CD4-positive, alpha-beta T cell treated with Interleukin-2 at 100 ng/mL for 4 hours (primary cell): ENCODE results near the gene MAML2.

Experiments used
- DNase-seq: peaks from one replicate; pipeline ENCODE4 v3.0.0-alpha.2; 2020; ENCODE audit warnings: low spot score

Gene MAML2

DNA sequence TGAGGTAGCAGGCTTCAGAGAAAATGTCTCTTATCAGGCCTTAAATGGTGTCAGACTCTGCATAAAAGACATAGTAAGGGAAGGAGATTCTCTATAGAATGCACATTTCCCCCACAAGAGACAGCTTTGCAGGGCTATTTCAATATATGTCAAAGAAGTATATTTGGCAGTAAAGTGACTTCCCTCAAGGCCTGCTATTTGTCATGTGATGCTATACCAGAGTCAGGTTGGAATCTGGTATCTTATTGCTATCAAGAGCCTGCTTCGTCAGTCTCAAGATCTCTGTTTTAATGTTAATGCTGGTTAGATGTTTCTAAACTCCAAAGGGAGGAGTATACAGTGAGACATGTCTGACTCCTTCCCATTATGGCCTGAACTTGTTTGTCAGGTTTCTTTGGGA is 378.7 kb downstream of the MAML2 start:
- no peak for DNase-seq

DNA sequence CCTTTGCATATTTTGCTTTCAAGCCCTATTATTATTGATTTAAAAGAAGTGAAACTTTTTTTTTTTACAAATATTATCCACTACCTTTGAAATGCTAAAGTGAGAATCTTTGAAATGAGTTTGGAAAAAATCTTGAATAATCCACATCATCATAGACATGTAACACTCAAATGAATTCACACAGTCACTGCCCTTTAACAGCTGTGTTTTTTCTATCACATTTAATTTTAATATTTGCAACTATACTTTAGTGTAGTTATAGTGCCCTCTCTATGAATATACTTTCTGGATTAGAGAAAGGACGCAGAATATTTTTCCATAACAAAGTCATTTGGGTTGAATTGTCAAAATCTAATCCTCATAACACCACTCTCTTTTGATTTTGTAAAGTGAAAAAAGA is 381.2 kb downstream of the MAML2 start:
- DNase-seq = no peak

DNA sequence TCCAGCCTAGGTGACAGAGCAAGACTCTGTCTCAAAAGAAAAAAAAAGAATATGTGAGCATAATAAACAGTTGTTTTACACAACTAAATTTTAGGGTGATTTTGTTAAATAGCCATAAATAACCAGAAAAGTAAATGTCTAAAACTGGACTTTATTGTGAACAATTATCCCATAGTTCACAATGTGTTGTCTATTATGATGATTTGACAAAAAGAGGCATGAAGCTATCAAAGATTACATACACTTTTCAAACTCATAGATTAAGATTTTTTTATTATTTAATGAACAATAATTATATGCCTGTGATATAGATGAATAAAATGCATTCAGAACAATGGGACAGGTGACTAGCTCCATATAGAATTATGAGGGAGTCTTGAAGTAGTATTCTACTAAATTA is 392.1 kb downstream of the MAML2 start:
- no peak for DNase-seq

DNA sequence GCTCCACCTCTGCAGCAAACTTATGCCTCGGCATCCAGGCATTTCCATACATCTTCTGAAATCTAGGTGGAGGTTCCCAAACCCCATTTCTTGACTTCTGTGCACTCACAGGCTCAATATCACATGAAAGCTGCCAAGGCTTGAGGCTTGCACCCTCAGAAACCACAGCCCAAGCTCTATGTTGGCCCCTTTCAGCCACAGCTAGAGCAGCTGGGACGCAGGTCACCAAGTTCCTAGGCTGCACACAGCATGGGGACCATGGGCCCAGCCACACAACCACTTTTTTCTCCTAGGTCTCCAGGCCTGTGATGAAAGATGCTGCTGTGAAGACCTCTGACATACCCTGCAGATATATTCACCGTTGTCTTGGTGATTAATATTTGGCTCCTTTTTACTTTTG is 394.4 kb downstream of the MAML2 start:
- no peak for DNase-seq

DNA sequence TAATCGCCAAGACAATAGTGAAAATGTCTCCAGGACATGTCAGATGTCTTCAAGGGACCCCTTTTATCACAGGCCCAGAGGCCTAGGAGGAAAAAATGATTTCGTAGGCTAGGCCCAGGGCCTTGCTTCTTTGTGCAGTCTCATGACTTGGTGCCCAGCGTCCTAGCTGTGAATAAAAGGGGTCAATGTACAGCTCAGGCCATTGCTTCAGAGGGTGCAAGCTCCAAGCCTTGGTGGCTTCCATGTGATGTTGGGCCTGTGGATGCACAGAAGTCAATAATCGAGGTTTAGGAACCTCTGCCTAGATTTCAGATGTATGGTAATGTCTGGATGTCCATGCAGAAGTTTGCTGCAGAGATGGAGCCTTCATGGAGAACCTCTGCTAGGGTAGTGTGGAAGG is 398.4 kb downstream of the MAML2 start:
- DNase-seq = no peak

DNA sequence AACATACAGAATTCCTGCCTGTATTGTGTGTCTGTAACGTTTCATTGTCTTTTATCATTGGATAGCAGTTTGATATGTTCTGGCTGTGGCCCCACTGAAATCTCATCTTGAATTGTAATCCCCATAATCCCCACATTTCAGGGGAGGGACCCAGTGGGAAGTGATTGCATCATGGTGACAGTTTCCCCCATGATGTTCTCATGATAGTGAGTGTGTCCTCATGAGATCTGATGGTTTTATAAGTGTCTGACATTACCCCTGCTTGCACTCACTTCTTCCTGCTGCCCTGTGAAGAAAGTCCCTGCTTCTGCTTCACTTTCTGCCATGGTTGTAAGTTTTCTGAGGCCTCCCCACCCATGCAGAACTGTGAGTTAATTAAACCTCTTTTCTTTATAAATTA is 399.4 kb downstream of the MAML2 start:
- no peak for DNase-seq

DNA sequence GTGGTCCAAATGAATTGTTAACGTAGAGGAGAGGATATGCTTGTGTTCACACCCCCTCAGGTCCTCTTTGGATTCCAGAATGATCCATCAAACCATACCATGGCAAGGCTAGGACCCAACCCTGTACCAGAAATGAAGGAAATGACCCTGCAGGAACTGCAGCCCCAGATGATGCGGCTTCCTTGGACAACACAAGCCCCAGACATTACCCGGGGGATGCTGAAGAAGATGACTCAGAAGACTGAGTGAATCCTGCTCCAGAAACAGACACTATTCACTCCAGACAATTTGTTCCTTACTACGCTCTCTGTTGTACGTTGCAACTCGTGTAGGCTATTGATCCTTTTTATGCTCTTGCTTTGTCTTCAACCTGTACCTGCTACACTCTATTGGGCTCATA is 403.9 kb downstream of the MAML2 start:
- DNase-seq = no peak

DNA sequence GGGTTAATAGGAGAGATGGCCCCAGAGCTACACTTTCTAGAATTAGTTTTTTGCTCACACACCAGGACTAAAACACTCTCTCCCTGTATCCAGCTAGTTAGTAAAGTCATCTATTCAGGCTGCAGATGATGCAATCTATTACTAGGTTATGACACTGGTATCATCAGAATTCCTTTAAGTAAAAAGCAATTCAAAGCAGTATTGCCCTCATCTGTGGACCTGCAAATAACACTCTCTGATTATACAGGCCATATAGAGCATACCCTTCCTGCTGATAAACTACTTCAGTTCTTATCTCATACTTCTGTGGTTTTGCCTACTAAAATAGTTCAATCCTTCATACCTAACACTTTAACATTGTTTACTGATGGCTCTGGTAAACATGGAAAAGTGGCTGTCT is 405.6 kb downstream of the MAML2 start:
- no peak for DNase-seq

DNA sequence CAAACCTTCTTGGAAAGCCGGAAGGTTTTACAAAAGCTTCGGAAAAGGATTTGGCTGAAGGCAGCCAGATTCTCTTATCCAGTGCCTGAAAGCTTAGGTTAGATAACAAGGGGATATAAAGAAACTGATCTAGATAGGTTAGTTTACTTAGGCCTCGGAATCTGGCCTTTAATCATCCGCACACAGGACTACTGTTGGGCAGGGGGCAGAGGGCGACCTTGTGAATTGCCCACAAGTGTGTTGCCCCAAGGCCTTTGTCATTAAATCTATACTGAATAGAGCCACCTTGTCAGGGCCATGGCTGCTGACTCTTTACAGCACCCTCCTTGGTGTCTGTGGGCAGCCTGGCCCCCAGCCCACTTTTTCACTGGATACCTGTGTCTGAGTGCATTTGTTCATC is 409.4 kb downstream of the MAML2 start:
- no peak for DNase-seq

DNA sequence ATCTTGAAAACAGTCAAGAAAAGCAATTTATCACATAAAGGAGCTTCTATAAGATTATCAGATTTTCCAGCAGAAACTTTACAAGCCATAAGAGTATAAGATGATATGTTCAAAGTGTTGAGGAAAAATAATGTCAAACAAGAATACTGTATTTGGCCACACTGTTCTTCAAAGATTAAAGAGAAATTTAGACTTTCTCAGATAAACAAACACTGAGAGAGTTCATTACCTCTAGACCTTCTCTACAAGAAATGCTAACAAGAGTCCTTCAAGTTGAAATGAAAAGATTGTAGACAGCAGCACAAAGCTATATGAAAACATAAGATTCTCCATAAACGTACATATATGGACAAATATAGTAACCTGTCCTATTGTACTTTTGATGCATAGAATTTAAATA is 411.1 kb downstream of the MAML2 start:
- no peak for DNase-seq

DNA sequence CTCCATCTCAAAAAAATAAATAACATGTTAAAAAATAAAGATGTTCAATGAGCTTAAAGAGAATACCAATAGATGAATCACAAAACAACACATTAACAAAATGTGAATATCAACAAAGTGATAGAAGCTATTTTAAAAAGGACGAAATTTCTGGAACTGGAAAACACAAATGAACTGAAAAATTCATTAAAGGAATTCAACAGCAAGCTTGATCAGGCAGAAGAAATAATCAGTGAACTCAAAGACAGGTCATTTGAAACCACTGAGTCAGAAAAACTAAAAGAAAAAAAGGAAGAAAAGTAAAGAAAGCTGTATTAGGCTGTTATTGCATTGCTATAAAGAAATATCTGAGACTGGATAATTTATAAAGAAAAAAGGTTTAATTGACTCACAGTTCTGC is 412.0 kb downstream of the MAML2 start:
- DNase-seq = no peak

DNA sequence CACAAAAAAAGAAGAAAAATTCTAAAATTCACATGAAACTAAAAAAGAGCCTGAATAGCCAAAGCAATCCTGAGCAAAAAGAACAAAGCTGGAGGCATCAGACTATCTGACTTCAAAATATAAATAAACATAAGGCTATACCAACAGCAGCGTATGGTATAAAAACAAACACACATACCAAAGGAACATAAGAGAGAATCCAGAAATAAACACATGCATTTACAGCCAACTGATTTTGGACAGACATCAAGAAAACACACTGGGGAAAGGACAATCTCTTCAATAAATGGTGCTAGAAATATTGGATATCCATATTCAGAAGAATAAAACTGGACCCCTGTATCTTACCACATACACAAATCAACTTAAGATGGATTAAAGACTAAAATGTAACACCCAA is 416.3 kb downstream of the MAML2 start:
- DNase-seq = no peak
